ENCODE measurements around the gene PSIP1.

DNA sequence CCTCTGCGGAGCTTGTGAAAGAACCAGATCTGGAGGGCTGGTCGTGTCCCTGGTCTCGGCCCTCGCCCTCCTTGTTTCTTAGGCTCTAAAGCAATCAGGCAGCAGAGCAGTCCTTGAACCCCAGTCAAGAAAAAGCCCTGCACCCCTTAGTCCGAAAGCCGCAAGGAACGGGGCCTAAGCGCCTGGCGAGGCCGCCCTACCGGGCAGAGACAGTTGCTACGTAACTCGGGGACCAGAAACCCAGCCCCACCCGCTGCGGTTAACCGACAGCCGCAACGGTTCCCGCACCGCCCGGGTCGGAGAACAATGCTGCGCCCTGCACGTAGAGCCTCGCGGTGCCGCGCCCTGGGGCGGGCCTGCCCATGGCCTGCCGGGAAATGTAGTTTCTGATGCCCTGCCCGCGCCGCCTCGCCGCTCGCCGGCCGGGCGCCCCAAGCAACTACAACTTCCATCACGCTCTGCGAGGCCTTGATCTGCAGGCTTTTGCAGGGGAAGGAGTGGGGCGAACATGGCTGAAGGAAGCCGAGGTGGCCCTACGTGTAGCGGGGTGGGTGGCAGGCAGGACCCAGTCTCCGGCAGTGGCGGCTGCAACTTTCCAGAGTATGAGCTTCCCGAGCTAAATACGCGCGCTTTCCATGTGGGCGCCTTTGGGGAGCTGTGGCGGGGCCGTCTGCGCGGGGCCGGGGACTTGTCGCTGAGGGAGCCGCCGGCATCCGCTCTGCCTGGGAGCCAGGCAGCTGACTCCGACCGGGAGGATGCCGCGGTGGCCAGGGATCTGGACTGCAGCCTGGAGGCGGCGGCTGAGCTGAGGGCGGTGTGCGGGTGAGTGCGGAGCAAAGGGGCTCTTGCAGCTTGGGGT is 88.2 kb downstream of the PSIP1 start, which contains the start of gene SNAPC3:
- TF ChIP-seq, protein P1, sequence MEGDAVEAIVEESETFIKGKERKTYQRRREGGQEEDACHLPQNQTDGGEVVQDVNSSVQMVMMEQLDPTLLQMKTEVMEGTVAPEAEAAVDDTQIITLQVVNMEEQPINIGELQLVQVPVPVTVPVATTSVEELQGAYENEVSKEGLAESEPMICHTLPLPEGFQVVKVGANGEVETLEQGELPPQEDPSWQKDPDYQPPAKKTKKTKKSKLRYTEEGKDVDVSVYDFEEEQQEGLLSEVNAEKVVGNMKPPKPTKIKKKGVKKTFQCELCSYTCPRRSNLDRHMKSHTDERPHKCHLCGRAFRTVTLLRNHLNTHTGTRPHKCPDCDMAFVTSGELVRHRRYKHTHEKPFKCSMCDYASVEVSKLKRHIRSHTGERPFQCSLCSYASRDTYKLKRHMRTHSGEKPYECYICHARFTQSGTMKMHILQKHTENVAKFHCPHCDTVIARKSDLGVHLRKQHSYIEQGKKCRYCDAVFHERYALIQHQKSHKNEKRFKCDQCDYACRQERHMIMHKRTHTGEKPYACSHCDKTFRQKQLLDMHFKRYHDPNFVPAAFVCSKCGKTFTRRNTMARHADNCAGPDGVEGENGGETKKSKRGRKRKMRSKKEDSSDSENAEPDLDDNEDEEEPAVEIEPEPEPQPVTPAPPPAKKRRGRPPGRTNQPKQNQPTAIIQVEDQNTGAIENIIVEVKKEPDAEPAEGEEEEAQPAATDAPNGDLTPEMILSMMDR (IDR thresholded peaks at IDR 0.05): peak in 2 of 4 experiments; percentile 20 to 21
- peak in 2 of 4 donors; percentile 32 to 53 for TF ChIP-seq EP300 (IDR thresholded peaks at IDR 0.05)
